HEK293 (cell line): ENCODE measurements around the gene CYB5R3.

Source experiments
- CTCF ChIA-PET: fragments of 350-600 bp; formaldehyde crosslinking; extraction: SDS; loops from one replicate; lab custom pipeline; 2021; ENCODE audit warnings: antibody characterized with exemption; lab: Yijun Ruan, JAX
- POLR2A ChIA-PET: fragments of 300-600 bp; formaldehyde crosslinking; extraction: SDS; loops from one replicate; lab custom pipeline; 2020; ENCODE audit warnings: antibody characterized with exemption, inconsistent platforms; lab: Yijun Ruan, JAX
- H3K27ac ChIP-seq: fragments of 200-500 bp; sonication (Bioruptor generic); 2 replicates; pipeline ENCODE4 v1.5.1; 2014; ENCODE audit warnings: low read depth, low read length, control low read depth, inconsistent platforms; ENCODE audit errors: extremely low read depth
- H3K36me3 ChIP-seq, 2 experiments: fragments of 200-500 bp in 1 of 2; sonication (Bioruptor generic) in 1 of 2; 1 replicate in 1 of 2; 2 replicates in 1 of 2; pipeline ENCODE4 v1.5.1; 2014 to 2017; ENCODE audit warnings: inconsistent platforms in 2 of 2, low read length in 2 of 2; ENCODE audit not compliant: control insufficient read depth in 2 of 2, insufficient read depth in 1 of 2
- H3K4me1 ChIP-seq: fragments of 200-500 bp; sonication (Bioruptor generic); 2 replicates; pipeline ENCODE4 v1.5.1; 2014; ENCODE audit warnings: mild to moderate bottlenecking, low read length, inconsistent platforms; ENCODE audit not compliant: control insufficient read depth, insufficient read depth
- H3K4me3 ChIP-seq: 2 replicates; pipeline ENCODE4 v1.5.1; 2011; ENCODE audit warnings: low read depth, mild to moderate bottlenecking, control low read depth, low read length, moderate library complexity
- H3K9me3 ChIP-seq: fragments of 200-500 bp; sonication (Bioruptor generic); 2 replicates; pipeline ENCODE4 v1.5.1; 2014; ENCODE audit warnings: low read depth, low read length, inconsistent platforms; ENCODE audit not compliant: control insufficient read depth, insufficient read depth
- KLF8 ChIP-seq: fragments of 450-650 bp; formaldehyde crosslinking; IDR thresholded peaks from 2 replicates; pipeline ENCODE4 v1.5.1; 2016; ENCODE audit warnings: missing biosample characterization, missing genetic modification characterization
- PRDM2 ChIP-seq: fragments of 450-650 bp; formaldehyde crosslinking; IDR thresholded peaks from 2 replicates; pipeline ENCODE4 v1.5.1; 2016; ENCODE audit warnings: missing biosample characterization, missing genetic modification characterization, borderline replicate concordance
- SETDB1 ChIP-seq: IDR thresholded peaks from one replicate; pipeline ENCODE4 v1.6.1; 2017; ENCODE audit warnings: mild to moderate bottlenecking, low read length, moderate library complexity, mixed read lengths; ENCODE audit not compliant: insufficient read length
- TRIM28 ChIP-seq: IDR thresholded peaks from 2 replicates; pipeline ENCODE4 v1.6.1; 2011; ENCODE audit warnings: low read length, control low read depth, borderline replicate concordance
- ZBTB20 ChIP-seq: fragments of 450-650 bp; formaldehyde crosslinking; IDR thresholded peaks from 2 replicates; pipeline ENCODE4 v1.5.1; 2016; ENCODE audit warnings: missing biosample characterization, missing genetic modification characterization
- ZBTB26 ChIP-seq: fragments of 450-650 bp; formaldehyde crosslinking; optimal IDR thresholded peaks from 2 replicates; pipeline ENCODE3; 2016; ENCODE audit warnings: missing biosample characterization, mild to moderate bottlenecking, missing genetic modification characterization
- ZEB2 ChIP-seq: fragments of 450-650 bp; formaldehyde crosslinking; IDR thresholded peaks from 2 replicates; pipeline ENCODE4 v1.5.1; 2016; ENCODE audit warnings: missing biosample characterization, missing genetic modification characterization
- ZFHX2 ChIP-seq: fragments of 450-650 bp; formaldehyde crosslinking; conservative IDR thresholded peaks from 2 replicates; pipeline ENCODE4 v1.5.1; 2016; ENCODE audit warnings: missing biosample characterization, missing genetic modification characterization
- ZNF148 ChIP-seq: fragments of 450-650 bp; formaldehyde crosslinking; IDR thresholded peaks from 2 replicates; pipeline ENCODE4 v1.5.0; 2017; ENCODE audit warnings: missing biosample characterization, missing genetic modification characterization, borderline replicate concordance
- ZNF302 ChIP-seq: fragments of 450-650 bp; formaldehyde crosslinking; IDR thresholded peaks from 2 replicates; pipeline ENCODE4 v1.5.1; 2016; ENCODE audit warnings: missing biosample characterization, missing genetic modification characterization, low read depth
- ZNF600 ChIP-seq: fragments of 450-650 bp; formaldehyde crosslinking; IDR thresholded peaks from 2 replicates; pipeline ENCODE4 v1.5.1; 2016; ENCODE audit warnings: missing biosample characterization, missing genetic modification characterization
- ZNF639 ChIP-seq: fragments of 450-650 bp; formaldehyde crosslinking; IDR thresholded peaks from 2 replicates; pipeline ENCODE4 v1.5.1; 2016; ENCODE audit warnings: missing biosample characterization, missing genetic modification characterization

Gene CYB5R3

GRCh38 chr22:42621505-42622002 lies 27.6 kb downstream of the CYB5R3 start (continued):
- no peak for TF ChIP-seq ZNF148 (tag by site-specific recombination)
- TF ChIP-seq ZBTB26 = peak; percentile 17
- no peak for TF ChIP-seq PRDM2 (tag by site-specific recombination)
- peak; percentile 86 for TF ChIP-seq ZBTB20 (tag by site-specific recombination)
- TF ChIP-seq ZNF639 (tag by site-specific recombination) = peak; percentile 51; the same call in 1 of the 2 replicates
- TF ChIP-seq ZNF600 (tag by site-specific recombination) = peak; percentile 73

- H3K4me3 ChIP-seq = no peak overlapping the region
- ChIA-PET CTCF (interaction anchor here (1.3 to 4.4 kb wide), 3 partner anchors 8 to 43 kb away, joined by 4 to 23 read pairs (median 6); no protein-coding TSS in a partner anchor), POLR2A (no interaction called here)
- peaks cover 2 to 44% of the 10 kb centered on the region in 2 experiments; a peak in 1 of 3 replicates for H3K36me3 ChIP-seq
- peak overlapping the region; percentile 7; the same call in 1 of the 2 replicates for H3K27ac ChIP-seq
- no peak for TF ChIP-seq ZEB2 (tag by site-specific recombination)
- no peak for TF ChIP-seq SETDB1
- TF ChIP-seq TRIM28 = no peak
- TF ChIP-seq ZNF302 (tag by site-specific recombination) = no peak
- no peak for TF ChIP-seq ZFHX2 (tag by site-specific recombination)
- peak; percentile 19; the same call in 1 of the 2 replicates for TF ChIP-seq KLF8 (tag by site-specific recombination)
- peaks cover 5% of the 10 kb centered on the region for H3K4me1 ChIP-seq
- H3K9me3 ChIP-seq = no peaks in the 10 kb centered on the region
These were observed 29.1 kb downstream of the CYB5R3 start for GRCh38 chr22:42620084-42620483.
